ENCODE measurements around the gene EHMT2. TPM values are rescaled to one million over a fixed set of nuclear protein-coding genes. Genes with fewer than 3 reads are reported as not detected.

Gene EHMT2
- polyA plus RNA-seq, 3 donors: 74.6 to 98.4 (median 83.9) TPM

GRCh38 chr6:31899882-31900722, 2.6 kb upstream of the EHMT2 start:
- DNase-seq (ENCODE audit: extremely low read depth in 1 of 11, low read depth in 9 of 11, low spot score in 4 of 11): no peak

GRCh38 chr6:31899215-31899614, 1.7 kb upstream of the EHMT2 start:
- no peak for DNase-seq (ENCODE audit: extremely low read depth in 1 of 11, low read depth in 9 of 11, low spot score in 4 of 11)

GRCh38 chr6:31898383-31899011, 999 bp upstream of the EHMT2 start:
- peak in 2 of 11 donors; percentile 26 to 29 for DNase-seq (ENCODE audit: extremely low read depth in 1 of 11, low read depth in 9 of 11, low spot score in 4 of 11)

- no peak for DNase-seq (ENCODE audit: extremely low read depth in 1 of 11, low read depth in 9 of 11, low spot score in 4 of 11)
Measured at GRCh38 chr6:31896856-31897611, 464 bp downstream of the EHMT2 start.

GRCh38 chr6:31896493-31896855, 1.0 kb downstream of the EHMT2 start:
- no peak for DNase-seq (ENCODE audit: extremely low read depth in 1 of 11, low read depth in 9 of 11, low spot score in 4 of 11)

- no peak for DNase-seq (ENCODE audit: extremely low read depth in 1 of 11, low read depth in 9 of 11, low spot score in 4 of 11)
Measured at GRCh38 chr6:31892821-31893220, 4.7 kb downstream of the EHMT2 start.

- DNase-seq (ENCODE audit: extremely low read depth in 1 of 11, low read depth in 9 of 11, low spot score in 4 of 11): no peak
Measured at GRCh38 chr6:31889331-31889972, 8.0 kb downstream of the EHMT2 start.

GRCh38 chr6:31888276-31889258, 8.9 kb downstream of the EHMT2 start:
- DNase-seq (ENCODE audit: extremely low read depth in 1 of 11, low read depth in 9 of 11, low spot score in 4 of 11): no peak

GRCh38 chr6:31887173-31888007, 10.1 kb downstream of the EHMT2 start:
- no peak for DNase-seq (ENCODE audit: extremely low read depth in 1 of 11, low read depth in 9 of 11, low spot score in 4 of 11)

- DNase-seq (ENCODE audit: extremely low read depth in 1 of 11, low read depth in 9 of 11, low spot score in 4 of 11): no peak
Measured at GRCh38 chr6:31886541-31886991, 10.9 kb downstream of the EHMT2 start.

GRCh38 chr6:31884528-31885035, 12.9 kb downstream of the EHMT2 start:
- no peak for DNase-seq (ENCODE audit: extremely low read depth in 1 of 11, low read depth in 9 of 11, low spot score in 4 of 11)

GRCh38 chr6:31883676-31884075, 13.8 kb downstream of the EHMT2 start:
- DNase-seq (ENCODE audit: extremely low read depth in 1 of 11, low read depth in 9 of 11, low spot score in 4 of 11): no peak

- no peak for DNase-seq (ENCODE audit: extremely low read depth in 1 of 11, low read depth in 9 of 11, low spot score in 4 of 11)
Measured at GRCh38 chr6:31882344-31882743, 15.2 kb downstream of the EHMT2 start.

- DNase-seq (ENCODE audit: extremely low read depth in 1 of 11, low read depth in 9 of 11, low spot score in 4 of 11): no peak
Measured at GRCh38 chr6:31881136-31881859, 16.2 kb downstream of the EHMT2 start.

GRCh38 chr6:31880616-31881015, 16.9 kb downstream of the EHMT2 start:
- DNase-seq (ENCODE audit: extremely low read depth in 1 of 11, low read depth in 9 of 11, low spot score in 4 of 11): no peak

GRCh38 chr6:31879901-31880300, 17.6 kb downstream of the EHMT2 start:
- DNase-seq (ENCODE audit: extremely low read depth in 1 of 11, low read depth in 9 of 11, low spot score in 4 of 11): no peak

GRCh38 chr6:31879143-31879542, 18.4 kb downstream of the EHMT2 start:
- no peak for DNase-seq (ENCODE audit: extremely low read depth in 1 of 11, low read depth in 9 of 11, low spot score in 4 of 11)
